GM04504 (cell line): Measurements from ENCODE around the gene GRM5.
A peak's percentile ranks its signal among the peaks of the same experiment; 100 is the strongest.
"Not testable (repeated sequence)": the region's sequence is repeated elsewhere in the genome, so short reads cannot be mapped to it uniquely, and the experiment has no call there.

Experiments
- DNase-seq: peaks from one replicate; pipeline ENCODE4 v3.0.0-alpha.2; 2012; ENCODE audit warnings: low read depth

The GRM5 gene

DNA sequence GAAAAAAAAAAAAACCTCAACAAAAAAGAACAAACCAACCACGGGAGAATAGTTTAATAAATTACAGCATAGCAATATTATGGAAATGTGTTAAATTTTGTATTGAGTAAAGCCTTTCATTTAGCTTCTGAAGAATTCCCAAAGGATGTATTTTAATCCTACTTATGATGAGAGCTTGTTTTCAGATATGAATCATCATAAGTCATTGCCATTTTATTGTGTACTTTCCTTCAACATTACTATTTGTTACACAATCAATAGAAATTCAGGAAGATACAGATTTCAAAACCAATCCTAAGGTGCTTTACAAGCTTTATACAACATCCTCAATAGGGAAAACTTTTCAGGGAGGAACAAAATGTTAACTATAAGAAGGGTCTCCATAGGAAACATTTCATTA, 527.7 kb downstream of the GRM5 start:
- DNase-seq: no peak

DNA sequence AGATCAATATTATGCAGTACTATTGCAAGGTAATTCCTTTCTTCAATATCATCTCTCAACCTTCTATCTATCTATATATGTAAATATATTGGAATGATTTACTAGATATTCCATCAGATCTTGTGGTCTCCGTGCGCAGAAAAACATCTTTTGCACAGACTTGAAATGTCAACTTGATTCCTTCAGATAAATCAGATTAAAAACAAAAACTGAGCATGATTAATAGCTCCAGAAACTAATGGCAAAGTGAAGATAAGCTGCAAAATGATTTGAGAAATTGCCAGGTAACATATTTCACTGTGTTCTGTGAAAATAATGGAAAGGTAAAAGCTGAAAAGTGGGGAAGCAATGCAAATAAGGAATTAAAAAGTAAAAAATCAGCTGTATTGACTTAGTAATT, 528.2 kb downstream of the GRM5 start:
- DNase-seq: no peak

DNA sequence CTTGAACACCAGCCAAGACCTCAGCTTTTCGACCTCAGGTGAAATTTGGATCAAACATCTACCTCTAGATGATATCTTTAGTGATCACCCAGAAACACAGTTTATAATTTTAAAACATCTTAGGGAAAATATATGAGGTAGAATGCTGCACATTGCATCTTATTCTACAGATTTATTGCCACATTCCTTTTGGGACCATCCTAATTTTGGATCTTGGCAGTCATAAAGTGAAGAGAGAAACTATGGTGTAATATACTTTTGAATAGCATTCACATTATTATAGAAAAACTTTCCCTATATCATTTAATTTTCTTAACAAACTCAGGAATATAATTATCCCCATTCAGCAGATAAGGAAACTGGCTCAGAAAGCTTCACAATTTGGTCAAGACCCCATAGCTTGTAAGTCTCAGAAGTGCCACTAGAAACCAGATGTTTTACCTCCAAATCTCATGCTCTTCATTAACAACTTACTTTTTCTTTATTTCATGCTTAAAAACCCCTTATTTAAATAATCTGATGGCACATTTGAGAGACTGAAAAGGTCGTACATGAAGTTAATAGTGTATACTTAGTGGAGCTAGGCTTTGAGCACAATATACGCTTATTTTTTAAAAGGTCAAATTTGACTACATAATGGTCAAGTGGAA, 529.0 kb downstream of the GRM5 start:
- DNase-seq: no peak

DNA sequence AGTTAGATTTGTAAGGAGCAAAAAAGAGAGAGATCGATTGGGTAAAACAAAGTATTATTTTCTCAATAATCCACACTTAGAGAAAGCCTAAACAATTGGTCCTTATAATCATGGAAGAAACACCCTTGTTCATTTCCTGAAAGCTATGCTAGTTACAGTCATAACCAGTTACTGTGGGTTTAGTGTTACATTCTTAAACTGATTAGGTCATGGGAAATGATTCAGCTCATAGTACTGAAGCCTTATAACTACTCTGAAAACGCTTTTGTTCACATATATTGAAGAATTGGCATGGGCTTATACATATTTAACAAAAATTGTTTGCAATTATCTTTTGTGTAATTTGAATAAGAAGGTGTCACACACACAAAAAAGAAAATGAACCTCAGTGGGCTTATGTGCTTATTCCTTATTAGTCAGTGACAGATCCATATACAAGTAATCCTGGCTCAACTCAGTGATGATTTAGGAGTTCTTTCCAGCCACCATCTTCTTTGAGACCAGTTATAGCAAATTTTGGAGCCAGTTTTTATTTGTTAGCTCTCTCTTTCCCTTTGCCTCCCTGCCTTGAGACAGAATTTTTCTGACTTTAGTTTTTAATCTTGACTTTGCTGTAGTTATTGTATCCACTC, 529.8 kb downstream of the GRM5 start:
- DNase-seq: peak; percentile 76

DNA sequence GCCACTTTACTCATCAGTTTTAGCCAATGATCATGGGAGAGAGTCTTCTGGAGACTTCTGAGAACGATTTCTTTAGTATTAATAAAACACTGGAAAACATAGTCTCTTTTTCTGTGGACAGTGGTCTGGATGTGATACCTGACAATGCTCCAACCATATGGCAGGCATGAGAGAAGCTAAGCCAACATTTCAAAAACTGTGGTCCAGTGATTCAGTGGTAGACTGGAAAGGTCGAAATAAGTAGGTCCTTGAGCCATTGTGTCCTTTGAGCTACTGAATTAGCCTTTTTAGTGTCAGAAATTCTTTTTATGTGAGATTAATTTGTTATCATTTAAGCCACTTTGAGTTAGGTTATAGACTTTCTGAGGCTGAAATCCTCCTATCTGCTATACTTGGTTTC, 530.5 kb downstream of the GRM5 start:
- DNase-seq: no peak

DNA sequence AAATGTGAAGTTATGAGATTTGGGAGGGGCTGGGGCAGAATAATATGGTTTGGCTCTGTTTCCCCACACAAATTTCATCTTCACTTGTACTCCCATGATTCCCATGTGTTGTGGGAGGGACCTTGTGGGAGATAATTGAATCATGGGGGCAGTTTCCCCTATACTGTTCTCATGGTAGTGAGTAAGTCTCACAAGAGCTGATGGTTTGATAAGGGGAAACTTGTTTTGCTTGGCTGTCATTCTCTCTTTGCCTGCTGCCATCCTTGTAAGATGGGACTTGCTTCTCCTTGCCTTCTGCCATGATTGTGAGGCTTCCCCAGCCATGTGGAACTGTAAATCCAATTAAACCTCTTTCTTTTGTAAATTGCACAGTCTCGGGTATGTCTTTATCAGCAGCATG, 531.1 kb downstream of the GRM5 start:
- not testable (repeated sequence) for DNase-seq

DNA sequence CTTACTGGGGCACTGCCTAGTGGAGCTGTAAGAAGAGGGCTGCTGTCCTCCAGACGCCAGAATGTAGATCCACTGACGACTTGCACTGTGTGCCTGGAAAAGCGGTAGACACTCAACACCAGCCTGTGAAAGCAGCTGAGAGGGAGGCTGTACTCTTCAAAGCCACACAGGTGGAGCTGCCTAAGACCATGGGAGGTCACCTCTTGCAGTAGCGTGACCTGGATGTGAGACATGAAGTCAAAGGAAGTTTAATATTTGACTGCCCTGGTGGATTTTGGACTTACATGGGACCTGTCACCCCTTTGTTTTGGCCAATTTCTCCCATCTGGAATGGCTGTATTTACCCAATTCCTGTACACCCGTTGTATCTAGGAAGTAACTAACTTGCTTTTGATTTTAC, 531.6 kb downstream of the GRM5 start:
- no peak for DNase-seq

DNA sequence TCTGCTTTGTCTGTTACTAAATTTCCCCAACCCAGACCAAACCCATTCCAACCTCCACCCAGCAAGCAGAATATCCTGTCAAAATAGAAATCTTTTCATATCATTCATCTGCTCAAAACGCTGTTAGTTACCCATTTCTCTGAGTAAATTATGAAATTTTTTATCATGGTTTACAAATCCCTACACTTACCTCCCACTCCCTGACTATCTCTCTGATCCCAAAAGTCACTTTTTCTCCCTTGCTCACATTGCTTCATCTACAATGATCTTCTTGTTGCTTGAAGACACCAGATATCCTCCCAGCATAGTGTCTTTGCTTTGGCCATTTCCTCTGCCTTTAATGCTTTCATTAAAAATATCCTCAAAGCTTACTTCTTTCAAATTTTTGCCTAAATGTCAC, 532.8 kb downstream of the GRM5 start:
- no peak for DNase-seq

DNA sequence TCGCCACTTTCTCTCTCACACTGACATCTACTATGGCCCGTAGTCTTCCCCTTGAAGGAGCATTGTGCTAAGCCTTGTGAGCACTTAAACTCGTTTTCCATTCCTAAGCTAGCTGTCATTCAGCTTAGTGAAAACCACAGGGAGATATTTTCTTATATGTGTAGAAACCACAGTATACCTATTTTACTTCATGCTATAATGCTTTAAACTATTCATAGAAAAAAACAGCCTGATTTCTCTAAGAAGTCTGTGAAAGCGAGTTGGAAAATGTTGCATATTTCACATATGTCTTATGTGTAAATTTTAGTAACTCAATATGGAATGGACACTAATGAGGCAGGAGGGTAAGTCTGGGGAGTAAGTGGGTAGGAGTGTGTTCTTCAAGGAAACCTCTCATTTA, 534.0 kb downstream of the GRM5 start:
- DNase-seq: no peak

DNA sequence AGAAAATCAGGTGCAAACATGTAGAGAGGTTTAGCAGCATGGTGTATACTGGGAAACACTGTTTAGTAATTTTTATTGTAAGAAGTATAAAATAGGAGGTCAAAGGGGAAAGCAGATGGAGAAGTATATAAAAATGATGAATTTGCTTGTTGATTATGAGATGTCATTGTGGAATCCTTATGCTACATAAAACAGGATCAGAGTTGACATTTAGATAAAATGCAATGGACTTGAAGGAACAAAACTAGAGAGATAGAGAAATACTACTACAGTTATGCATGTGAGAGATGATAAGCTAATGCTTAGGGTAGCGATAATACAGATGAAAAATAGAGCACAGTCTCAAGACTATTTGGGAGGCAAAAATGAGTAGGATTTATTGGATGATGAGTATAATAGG, 536.4 kb downstream of the GRM5 start:
- no peak for DNase-seq

DNA sequence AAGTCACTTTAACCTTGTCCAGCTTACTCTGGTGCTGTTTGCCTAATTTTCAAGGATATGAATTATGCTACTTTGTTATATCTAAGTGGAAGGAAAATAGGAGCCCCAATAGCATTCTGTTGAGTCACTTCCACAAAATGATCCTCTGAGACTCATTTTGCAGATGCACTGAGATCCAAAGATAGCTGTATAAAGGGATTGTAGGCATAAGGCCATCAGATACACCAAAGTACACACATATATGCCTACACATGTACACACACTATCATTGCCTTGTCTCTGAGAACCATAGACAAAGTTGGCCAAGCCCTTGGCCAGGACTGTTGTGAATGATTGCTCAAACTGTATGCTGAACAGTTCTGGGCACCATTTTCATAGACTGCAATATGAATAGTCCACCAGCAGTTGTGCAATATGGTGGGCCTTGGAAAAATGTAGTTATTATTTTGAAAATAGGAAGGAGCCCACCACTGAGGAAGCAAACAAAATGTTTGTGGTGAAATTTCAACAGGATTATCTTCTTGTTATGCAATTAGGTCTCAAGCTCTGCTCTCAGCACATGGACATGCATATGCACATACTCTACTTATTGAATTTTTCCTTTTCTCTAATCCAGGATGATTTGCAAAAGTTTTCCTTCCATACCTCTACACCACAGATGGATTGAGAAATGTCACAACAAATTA, 542.3 kb downstream of the GRM5 start:
- no peak for DNase-seq

DNA sequence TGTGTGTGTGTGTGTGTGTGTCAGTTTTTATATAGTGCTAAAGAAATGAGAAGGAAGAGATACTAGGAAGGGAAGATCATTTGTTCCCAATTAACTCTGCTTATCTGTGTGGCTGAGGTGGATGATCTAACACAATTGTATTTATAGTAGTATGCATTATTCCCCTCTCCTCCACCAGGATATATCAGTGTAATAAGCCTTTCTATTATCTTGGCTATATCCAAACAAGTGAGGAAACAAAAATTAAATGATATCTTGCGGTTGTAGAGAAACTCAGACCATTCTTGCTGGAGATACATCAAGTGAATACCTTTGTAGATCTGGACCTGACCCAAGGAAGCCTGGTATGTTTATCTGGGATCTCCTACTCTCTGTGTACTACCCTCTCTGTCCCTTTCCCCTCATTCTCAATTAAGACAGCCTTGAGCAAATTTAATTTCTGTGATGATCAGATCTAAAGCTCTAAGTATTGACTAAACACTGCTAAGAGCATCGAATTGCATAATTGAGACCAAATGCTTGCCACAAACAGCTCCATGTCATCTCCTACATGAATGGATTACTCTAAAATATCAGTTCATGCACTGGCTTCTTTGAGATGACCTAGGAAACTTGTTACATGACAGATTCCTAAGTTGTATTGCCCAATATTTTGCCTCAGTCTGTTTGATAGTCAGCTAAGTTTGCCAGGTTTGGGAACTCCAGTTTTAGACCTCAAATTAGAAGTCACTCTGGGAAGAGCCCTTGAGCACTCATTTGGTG, 543.0 kb downstream of the GRM5 start:
- no peak for DNase-seq

DNA sequence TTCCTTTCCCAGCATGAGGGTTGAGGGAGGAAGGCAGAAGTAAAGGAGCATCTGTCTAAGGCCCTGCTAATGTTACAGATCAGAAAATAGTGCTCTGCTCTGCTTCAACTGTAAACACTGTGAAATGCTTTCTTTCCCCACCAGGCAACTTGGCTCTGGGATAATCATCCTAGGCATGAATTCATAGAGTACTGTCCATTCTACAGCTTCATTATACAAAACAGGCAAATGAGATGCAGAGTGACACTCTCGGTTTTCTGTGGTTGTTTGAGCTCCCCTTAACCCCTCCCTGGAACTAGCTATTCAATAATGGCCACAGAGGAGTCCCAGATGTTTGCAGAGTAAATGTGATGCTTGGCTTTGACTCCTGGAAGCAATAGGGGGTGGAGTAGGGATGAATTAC, 544.0 kb downstream of the GRM5 start:
- no peak for DNase-seq

DNA sequence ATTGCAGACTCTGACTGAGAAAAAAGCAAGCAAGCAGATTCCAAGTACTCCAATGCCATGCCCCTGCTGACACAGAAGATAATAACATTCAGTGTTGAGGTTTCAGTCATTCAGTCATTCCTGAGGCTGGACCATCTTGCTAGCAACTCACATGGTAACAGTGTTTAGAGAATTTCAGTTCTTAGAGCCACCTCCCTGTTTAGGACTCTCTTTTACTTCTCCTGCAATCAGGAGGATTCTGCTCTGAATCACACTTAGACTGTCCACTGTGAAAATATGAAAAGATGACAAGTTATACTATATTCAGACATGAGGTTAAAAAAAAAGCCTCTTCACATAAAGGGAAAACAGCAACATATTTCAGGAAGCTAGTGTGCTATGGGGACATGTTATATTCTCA, 544.4 kb downstream of the GRM5 start:
- no peak for DNase-seq

DNA sequence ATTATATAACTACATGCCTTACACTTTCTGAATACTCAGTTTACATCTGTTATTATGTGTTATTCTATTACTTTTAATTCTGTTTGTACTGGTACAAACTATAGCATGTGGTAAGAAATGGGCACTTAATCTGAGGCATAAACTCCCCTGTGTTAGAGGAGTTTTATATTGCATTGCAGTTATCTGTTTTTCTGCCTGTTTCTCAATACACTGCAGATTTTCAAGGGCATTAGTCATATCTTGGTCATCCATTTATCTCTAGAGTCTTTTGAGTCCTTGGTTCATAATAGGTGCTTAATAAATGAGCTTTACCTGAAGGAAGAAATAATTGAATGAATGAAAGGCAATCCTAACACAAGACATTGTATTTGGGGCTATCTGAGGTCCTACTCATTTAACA, 545.4 kb downstream of the GRM5 start:
- DNase-seq: no peak

DNA sequence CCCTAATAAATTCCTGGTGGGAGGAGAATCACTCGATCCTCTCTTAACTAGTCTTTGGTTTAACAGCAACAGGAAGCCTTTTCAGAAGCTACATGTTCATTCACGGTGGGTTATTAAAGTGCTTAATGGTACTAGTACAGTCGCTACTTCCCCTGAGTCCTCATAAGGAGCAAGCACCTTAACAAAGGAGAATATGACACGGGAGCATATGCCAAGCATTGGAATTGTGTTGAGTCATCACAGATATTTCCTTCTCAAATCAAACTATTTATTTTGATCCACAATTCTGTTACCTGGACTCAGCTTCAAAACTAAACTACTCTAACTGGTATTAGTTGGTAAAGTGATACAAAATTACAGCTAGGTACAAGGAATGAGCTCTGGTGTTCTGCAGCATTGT, 550.8 kb downstream of the GRM5 start:
- DNase-seq: no peak

DNA sequence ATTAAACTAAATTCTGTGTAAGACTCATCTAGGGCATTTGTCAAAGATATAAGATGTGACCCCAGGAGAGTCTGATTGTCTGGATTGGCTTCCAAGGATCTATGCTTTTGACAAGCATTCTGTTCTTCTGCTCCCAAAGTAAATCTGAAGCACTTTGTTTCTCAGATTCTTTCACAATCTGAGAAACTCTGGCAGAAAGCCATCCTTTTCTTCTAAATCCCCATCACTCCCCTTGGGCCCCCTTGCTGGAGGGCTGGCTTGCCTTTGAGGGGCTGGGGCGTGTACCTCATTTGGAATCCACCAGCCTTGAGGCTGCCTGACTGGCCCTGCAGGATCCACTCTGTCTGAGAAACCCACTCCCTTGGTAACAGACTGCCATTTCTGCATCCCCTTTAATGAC, 554.8 kb downstream of the GRM5 start:
- DNase-seq: no peak

DNA sequence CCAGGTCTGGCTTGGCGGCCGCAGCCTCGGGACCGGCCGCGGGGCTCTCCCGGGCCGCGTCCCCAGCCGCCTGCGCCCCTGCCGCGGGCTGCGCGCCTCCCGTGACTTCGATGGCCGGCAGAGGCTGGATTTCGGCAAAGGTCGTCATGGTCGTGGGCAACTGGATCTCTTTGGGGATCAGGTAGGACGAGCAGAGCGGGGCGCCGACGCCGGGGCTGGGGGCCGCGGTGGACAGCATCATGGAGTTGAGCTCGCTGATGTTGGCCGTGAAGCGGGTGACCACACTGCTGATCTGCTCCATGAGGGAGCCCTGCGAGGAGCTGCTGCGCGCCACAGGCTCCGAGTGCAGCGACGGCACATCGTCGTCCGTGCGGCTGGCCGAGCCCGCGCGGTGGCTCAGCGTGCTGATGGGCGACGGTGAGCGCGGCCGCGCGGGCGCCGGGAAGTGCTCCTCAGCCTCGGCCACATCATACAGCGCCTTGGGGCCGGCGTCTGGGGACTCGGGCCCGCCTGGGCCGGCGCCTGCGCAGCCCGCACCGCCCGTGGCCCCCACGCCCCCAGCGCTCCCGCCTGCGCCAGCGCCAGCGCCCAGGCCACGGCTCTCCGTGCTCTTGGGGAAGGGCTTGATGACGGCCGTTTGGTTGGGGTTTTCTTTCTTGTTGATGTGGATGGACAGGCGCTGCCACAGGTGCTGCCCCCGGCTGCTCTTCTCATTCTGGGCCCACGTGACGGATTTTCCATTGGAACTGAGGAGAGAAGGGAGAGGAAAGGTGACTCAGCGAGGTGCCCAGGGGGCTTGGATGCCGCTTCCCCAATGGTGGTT, 556.8 kb downstream of the GRM5 start:
- DNase-seq: no peak

DNA sequence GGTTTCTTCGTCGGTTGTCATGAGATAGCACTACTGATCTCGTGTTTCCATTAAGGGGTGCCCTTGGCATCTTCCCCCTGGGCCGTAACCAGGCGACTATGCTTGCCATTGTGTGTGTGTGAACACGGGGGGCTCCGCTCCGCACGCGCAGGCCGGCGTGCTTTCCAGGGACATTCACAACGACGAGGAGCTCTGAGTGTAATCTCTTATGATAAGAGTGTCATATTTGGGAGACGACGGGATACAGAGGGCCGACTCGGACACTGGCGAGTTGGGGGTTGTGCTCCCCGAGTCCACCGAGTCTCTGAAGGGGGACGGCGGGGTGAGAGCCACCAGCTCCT, 557.4 kb downstream of the GRM5 start:
- DNase-seq: no peak

DNA sequence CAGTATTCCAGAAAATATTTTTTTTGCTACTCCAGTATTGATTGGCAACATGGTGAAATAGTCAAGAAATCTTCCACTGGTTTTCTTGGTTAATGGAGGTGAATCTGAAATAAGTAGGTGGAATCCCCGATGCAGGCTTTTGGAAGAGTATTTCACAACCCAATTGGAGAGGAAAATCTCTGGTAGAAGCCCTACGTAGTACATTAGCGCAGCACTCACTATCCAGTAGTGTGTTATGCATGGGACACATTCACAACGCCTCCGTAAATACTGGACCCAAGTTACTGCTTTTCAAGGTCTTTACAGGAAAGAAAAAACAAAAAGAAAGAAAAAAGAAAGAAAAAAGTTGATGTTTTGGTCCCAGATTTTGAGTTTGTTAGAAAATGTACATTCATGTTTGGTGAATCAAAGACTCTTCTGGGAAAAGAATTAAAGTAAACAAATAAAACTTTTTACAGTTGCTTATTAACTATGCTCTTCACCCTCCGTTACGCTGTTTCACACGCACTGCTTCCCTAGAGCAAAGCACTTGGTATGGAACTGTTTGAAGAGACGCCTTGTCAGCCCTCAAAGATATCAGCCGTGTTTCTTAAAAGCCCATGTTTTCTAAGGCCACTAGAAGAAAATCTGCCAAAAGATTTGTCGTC, 557.9 kb downstream of the GRM5 start:
- no peak for DNase-seq

DNA sequence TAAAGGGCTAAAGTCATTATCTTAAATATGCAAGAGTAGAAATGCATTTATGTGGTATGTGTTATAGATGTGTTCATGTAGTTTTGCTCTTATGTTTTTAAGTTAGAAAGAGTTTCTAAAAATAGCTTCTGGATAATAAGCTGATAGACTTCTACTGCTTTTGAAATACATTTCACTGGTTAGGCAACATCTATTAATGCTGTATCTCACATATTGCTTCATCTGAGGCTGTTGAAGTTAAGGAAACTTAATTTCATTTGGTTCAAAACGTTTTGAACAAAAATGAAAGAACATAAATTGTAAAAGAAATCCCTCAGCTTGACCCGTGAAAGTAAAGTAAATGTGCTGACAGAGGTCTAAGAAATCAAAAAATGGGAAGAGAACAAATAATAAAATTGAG, 564.2 kb downstream of the GRM5 start:
- no peak for DNase-seq

DNA sequence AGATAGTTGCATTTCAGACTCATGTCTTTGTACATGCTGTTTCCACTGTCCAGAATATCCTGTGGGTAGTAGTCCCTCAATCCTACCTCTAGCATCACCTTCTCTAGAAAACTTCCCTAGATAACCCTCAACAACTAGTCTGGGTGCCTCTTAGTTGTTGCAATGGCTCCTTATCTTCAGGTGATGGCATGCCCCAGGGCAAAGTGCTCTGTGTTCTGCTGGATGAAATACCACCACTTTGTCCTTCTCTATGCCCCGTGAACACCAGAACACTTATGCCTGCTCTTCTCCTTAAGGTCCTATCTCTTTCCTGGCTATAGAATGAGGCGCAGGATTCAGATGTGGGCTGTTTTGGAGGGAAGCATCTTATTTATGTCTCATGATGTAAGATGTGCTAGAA, 569.9 kb downstream of the GRM5 start:
- no peak for DNase-seq
